Measurements from ENCODE around the gene SYNPO.

DNA sequence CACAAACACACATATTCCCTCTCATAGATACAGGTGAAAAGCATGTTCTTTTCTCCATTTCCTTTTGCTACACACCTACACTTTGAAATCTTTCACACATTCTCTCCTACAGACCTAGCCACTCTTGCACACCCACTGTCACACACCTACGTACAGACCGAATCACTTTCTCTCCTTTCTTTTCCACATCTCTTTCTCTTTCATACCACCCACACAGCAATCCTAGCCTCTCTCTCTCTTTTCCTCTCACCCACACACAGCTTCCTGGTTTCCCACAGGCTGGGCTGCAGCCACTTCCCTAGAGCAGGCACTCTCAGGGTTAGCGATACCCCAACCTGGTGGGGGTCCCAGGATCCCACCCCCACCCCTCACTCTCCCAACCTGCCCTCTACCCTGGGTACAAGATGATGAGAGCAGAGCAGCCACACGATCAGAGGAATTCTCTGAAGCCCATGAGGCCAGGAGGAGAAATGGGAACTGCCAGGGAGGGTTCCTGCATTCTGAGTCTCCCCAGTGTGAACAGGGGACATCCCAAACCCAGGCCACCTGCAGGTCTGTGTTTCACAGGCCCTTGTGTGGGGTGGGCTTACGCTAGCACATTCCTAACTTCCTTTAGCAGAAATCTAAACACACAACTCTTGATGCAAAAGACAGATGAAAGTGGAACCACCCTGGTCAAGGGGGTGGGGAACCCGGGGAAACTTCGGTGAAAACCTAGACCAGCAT is 17.1 kb upstream of the SYNPO start:
- TF ChIP-seq CTCF (IDR thresholded peaks at IDR 0.05; ENCODE audit: insufficient read depth, low read length, poor library complexity, severe bottlenecking), result no peak
- TF ChIP-seq EZH2phosphoT487 (conservative IDR thresholded peaks at IDR 0.05; ENCODE audit: low read length), result no peak
